Neural progenitor cell (in vitro differentiated cells): ENCODE data around the gene CYP4F2.

Source experiments
- CTCF ChIP-seq: fragments of 200-600 bp; sonication (generic); IDR thresholded peaks from 2 replicates; pipeline ENCODE4 v1.5.1; 2017; ENCODE audit warnings: antibody characterized with exemption, mild to moderate bottlenecking
- EZH2 ChIP-seq: fragments of 200-600 bp; sonication (generic); IDR thresholded peaks from 2 replicates; pipeline ENCODE4 v1.6.1; 2017; ENCODE audit warnings: antibody characterized with exemption, mild to moderate bottlenecking, moderate library complexity

- TF ChIP-seq CTCF (no peak), EZH2 (no peak)
These were observed 51.0 kb downstream of the CYP4F2 start for GRCh38 chr19:15846923-15847322.
